H1 (cell line): ENCODE measurements around the gene EXOC2. TPM values are rescaled to one million over a fixed set of nuclear protein-coding genes. Genes with fewer than 3 reads are reported as not detected.

Experiments
- BCL11A ChIP-seq, 2 experiments: IDR thresholded peaks; one replicate each; pipeline ENCODE4 v1.6.1; 2011; ENCODE audit warnings: low read depth in 2 of 2, low read length in 2 of 2, mild to moderate bottlenecking in 2 of 2
- EP300 ChIP-seq, 2 experiments: IDR thresholded peaks; 1 replicate in 1 of 2; 2 replicates in 1 of 2; pipeline ENCODE4 v1.6.1; 2011 to 2012; ENCODE audit warnings: low read depth in 2 of 2, low read length in 2 of 2, mild to moderate bottlenecking in 2 of 2, borderline replicate concordance in 1 of 2, inconsistent platforms in 1 of 2, moderate library complexity in 1 of 2
- EZH2 ChIP-seq: fragments of 200-600 bp; sonication (generic); IDR thresholded peaks from 2 replicates; pipeline ENCODE4 v1.7.1; 2012; ENCODE audit warnings: low read depth, mild to moderate bottlenecking, moderate library complexity, low read length, inconsistent platforms; ENCODE audit not compliant: severe bottlenecking
- FOSL1 ChIP-seq: IDR thresholded peaks from 2 replicates; pipeline ENCODE4 v1.6.1; 2011; ENCODE audit warnings: mild to moderate bottlenecking, low read depth, low read length, moderate library complexity; ENCODE audit not compliant: insufficient read depth
- GTF2F1 ChIP-seq: IDR thresholded peaks from 2 replicates; pipeline ENCODE4 v1.6.1; 2012; ENCODE audit warnings: low read depth, low read length, improper control_type of control experiment, borderline replicate concordance
- JUND ChIP-seq: IDR thresholded peaks from 2 replicates; pipeline ENCODE4 v1.6.1; 2011; ENCODE audit warnings: mild to moderate bottlenecking, improper control_type of control experiment, low read length
- SIN3A ChIP-seq, 2 experiments: IDR thresholded peaks in 1 of 2; conservative IDR thresholded peaks in 1 of 2; 2 replicates each; pipeline ENCODE4 v1.6.1; 2011 to 2012; ENCODE audit warnings: low read length in 2 of 2, improper control_type of control experiment in 1 of 2, low read depth in 1 of 2, mild to moderate bottlenecking in 1 of 2
- SIRT6 ChIP-seq: IDR thresholded peaks from one replicate; pipeline ENCODE4 v1.7.1; 2012; ENCODE audit warnings: low read length, inconsistent platforms
- SIX5 ChIP-seq: IDR thresholded peaks from 2 replicates; pipeline ENCODE4 v1.6.1; 2011; ENCODE audit warnings: mild to moderate bottlenecking, low read depth, low read length
- SUZ12 ChIP-seq: fragments of 200-600 bp; sonication (generic); IDR thresholded peaks from 2 replicates; pipeline ENCODE4 v1.6.1; 2012; ENCODE audit warnings: mild to moderate bottlenecking, inconsistent platforms, low read length, moderate library complexity, mixed read lengths
- TCF12 ChIP-seq: IDR thresholded peaks from 2 replicates; pipeline ENCODE4 v1.6.1; 2011; ENCODE audit warnings: low read depth, mild to moderate bottlenecking, low read length
- polyA plus RNA-seq, 7 experiments: library from polyadenylated mRNA; depleted of rRNA in 3 of 7; stranded (reverse) in 5 of 7; unstranded in 2 of 7; fragments of >200 nt in 5 of 7; fragments of 200-250 nt in 2 of 7; gene quantifications; 1 replicate in 5 of 7; 2 replicates in 1 of 7; 4 replicates in 1 of 7; pipeline versions ENCODE4 v1.2.1 to v1.2.3, GENCODE V29; 2011 to 2013; ENCODE audit warnings: missing spikeins in 2 of 7, mixed read lengths in 2 of 7
- total RNA-seq: library from RNA; stranded (reverse); fragmentation: NEBNext Ultra II Directional; extraction: Animal tissue kit (Norgen Biotek cat#: 25700); gene quantifications from 2 replicates; pipeline ENCODE4 v1.2.1, GENCODE V29; 2021
- TF ChIP-seq, protein P1 (sequence below): fragments of 300-600 bp; sonication (generic); IDR thresholded peaks from 2 replicates; pipeline ENCODE4 v1.7.1; 2012; ENCODE audit warnings: low read length, moderate library complexity, mild to moderate bottlenecking, inconsistent platforms; ENCODE audit not compliant: insufficient replicate concordance

EXOC2 gene
- total and polyA plus RNA-seq, 2 of the 8 experiments (the other 6 are each of a cell fraction or from before 2014, with no cell fraction given) = 25.5 to 44.4 TPM

- TF ChIP-seq, protein P1, sequence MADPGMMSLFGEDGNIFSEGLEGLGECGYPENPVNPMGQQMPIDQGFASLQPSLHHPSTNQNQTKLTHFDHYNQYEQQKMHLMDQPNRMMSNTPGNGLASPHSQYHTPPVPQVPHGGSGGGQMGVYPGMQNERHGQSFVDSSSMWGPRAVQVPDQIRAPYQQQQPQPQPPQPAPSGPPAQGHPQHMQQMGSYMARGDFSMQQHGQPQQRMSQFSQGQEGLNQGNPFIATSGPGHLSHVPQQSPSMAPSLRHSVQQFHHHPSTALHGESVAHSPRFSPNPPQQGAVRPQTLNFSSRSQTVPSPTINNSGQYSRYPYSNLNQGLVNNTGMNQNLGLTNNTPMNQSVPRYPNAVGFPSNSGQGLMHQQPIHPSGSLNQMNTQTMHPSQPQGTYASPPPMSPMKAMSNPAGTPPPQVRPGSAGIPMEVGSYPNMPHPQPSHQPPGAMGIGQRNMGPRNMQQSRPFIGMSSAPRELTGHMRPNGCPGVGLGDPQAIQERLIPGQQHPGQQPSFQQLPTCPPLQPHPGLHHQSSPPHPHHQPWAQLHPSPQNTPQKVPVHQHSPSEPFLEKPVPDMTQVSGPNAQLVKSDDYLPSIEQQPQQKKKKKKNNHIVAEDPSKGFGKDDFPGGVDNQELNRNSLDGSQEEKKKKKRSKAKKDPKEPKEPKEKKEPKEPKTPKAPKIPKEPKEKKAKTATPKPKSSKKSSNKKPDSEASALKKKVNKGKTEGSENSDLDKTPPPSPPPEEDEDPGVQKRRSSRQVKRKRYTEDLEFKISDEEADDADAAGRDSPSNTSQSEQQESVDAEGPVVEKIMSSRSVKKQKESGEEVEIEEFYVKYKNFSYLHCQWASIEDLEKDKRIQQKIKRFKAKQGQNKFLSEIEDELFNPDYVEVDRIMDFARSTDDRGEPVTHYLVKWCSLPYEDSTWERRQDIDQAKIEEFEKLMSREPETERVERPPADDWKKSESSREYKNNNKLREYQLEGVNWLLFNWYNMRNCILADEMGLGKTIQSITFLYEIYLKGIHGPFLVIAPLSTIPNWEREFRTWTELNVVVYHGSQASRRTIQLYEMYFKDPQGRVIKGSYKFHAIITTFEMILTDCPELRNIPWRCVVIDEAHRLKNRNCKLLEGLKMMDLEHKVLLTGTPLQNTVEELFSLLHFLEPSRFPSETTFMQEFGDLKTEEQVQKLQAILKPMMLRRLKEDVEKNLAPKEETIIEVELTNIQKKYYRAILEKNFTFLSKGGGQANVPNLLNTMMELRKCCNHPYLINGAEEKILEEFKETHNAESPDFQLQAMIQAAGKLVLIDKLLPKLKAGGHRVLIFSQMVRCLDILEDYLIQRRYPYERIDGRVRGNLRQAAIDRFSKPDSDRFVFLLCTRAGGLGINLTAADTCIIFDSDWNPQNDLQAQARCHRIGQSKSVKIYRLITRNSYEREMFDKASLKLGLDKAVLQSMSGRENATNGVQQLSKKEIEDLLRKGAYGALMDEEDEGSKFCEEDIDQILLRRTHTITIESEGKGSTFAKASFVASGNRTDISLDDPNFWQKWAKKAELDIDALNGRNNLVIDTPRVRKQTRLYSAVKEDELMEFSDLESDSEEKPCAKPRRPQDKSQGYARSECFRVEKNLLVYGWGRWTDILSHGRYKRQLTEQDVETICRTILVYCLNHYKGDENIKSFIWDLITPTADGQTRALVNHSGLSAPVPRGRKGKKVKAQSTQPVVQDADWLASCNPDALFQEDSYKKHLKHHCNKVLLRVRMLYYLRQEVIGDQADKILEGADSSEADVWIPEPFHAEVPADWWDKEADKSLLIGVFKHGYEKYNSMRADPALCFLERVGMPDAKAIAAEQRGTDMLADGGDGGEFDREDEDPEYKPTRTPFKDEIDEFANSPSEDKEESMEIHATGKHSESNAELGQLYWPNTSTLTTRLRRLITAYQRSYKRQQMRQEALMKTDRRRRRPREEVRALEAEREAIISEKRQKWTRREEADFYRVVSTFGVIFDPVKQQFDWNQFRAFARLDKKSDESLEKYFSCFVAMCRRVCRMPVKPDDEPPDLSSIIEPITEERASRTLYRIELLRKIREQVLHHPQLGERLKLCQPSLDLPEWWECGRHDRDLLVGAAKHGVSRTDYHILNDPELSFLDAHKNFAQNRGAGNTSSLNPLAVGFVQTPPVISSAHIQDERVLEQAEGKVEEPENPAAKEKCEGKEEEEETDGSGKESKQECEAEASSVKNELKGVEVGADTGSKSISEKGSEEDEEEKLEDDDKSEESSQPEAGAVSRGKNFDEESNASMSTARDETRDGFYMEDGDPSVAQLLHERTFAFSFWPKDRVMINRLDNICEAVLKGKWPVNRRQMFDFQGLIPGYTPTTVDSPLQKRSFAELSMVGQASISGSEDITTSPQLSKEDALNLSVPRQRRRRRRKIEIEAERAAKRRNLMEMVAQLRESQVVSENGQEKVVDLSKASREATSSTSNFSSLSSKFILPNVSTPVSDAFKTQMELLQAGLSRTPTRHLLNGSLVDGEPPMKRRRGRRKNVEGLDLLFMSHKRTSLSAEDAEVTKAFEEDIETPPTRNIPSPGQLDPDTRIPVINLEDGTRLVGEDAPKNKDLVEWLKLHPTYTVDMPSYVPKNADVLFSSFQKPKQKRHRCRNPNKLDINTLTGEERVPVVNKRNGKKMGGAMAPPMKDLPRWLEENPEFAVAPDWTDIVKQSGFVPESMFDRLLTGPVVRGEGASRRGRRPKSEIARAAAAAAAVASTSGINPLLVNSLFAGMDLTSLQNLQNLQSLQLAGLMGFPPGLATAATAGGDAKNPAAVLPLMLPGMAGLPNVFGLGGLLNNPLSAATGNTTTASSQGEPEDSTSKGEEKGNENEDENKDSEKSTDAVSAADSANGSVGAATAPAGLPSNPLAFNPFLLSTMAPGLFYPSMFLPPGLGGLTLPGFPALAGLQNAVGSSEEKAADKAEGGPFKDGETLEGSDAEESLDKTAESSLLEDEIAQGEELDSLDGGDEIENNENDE = no peak
- TF ChIP-seq EP300 (IDR thresholded peaks at IDR 0.05; ENCODE audit: borderline replicate concordance in 1 of 2, low read depth in 2 of 2, low read length in 2 of 2) (no peak), SIN3A (conservative IDR thresholded peaks at IDR 0.05 in 1 of 2, IDR thresholded peaks at IDR 0.05 in 1 of 2; ENCODE audit: low read depth in 1 of 2, low read length in 2 of 2) (no peak), SUZ12 (no peak), BCL11A (IDR thresholded peaks at IDR 0.05; ENCODE audit: low read depth in 2 of 2, low read length in 2 of 2) (no peak), JUND (no peak), FOSL1 (no peak), SIRT6 (no peak), GTF2F1 (no peak), SIX5 (no peak), EZH2 (no peak), TCF12 (no peak)
Observed at GRCh38 chr6:582370-582769, 110.6 kb downstream of the EXOC2 start (continued).
